Prostate gland (tissue), 2 donors: Measurements from ENCODE around the gene SLC25A11.

ENCODE experiments used
- CTCF ChIP-seq, 4 experiments: fragments of 200-600 bp in 2 of 4; fragments of 450-650 bp in 2 of 4; sonication (generic) in 2 of 4; IDR thresholded peaks; 1 replicate in 3 of 4; 2 replicates in 1 of 4; pipeline ENCODE4 v1.5.1; 2016 to 2019; ENCODE audit warnings: antibody characterized with exemption in 4 of 4, mild to moderate bottlenecking in 2 of 4, moderate library complexity in 2 of 4
- POLR2A ChIP-seq: fragments of 450-650 bp; IDR thresholded peaks from one replicate; pipeline ENCODE4 v1.6.1; 2016; ENCODE audit warnings: antibody characterized with exemption, mild to moderate bottlenecking
- POLR2AphosphoS5 ChIP-seq: sonication (generic); formaldehyde crosslinking; IDR thresholded peaks from one replicate; pipeline ENCODE4 v1.6.1; 2017; ENCODE audit warnings: antibody characterized with exemption

GRCh38 chr17:4896332-4897197 is 43.3 kb downstream of the SLC25A11 start:
- TF ChIP-seq CTCF (IDR thresholded peaks at IDR 0.05) (no peak), POLR2AphosphoS5 (no peak), POLR2A (no peak)
